ENCODE measurements around the gene TMEM139.

The TMEM139 gene

GRCh38 chr7:143327903-143328302 is 43.1 kb downstream of the TMEM139 start:
- no peak for TF ChIP-seq CTCF (IDR thresholded peaks at IDR 0.05; ENCODE audit: low read depth, low read length, missing control alignments)
- no peak for DNase-seq (ENCODE audit: extremely low read depth, low read depth)
- H3K4me3 ChIP-seq (replicated peaks; ENCODE audit: low read depth, low read length), result no peak overlapping the region

- no peak for TF ChIP-seq CTCF (IDR thresholded peaks at IDR 0.05; ENCODE audit: low read depth, low read length, missing control alignments)
- H3K4me3 ChIP-seq (replicated peaks; ENCODE audit: low read depth, low read length), result no peak overlapping the region
- no peak for DNase-seq (ENCODE audit: extremely low read depth, low read depth)
Measured at GRCh38 chr7:143329471-143330170, 44.9 kb downstream of the TMEM139 start.

- peak; percentile 40 for DNase-seq (ENCODE audit: extremely low read depth, low read depth)
- TF ChIP-seq CTCF (IDR thresholded peaks at IDR 0.05; ENCODE audit: low read depth, low read length, missing control alignments), result no peak
- H3K4me3 ChIP-seq (replicated peaks; ENCODE audit: low read depth, low read length), result no peak overlapping the region
Measured at GRCh38 chr7:143331179-143331801, 46.5 kb downstream of the TMEM139 start.

GRCh38 chr7:143334244-143334643 is 49.5 kb downstream of the TMEM139 start:
- no peak for DNase-seq (ENCODE audit: extremely low read depth, low read depth)
- no peak overlapping the region for H3K4me3 ChIP-seq (replicated peaks; ENCODE audit: low read depth, low read length)
- TF ChIP-seq CTCF (IDR thresholded peaks at IDR 0.05; ENCODE audit: low read depth, low read length, missing control alignments), result no peak

- H3K4me3 ChIP-seq (replicated peaks; ENCODE audit: low read depth, low read length), result no peak overlapping the region
- no peak for DNase-seq (ENCODE audit: extremely low read depth, low read depth)
- TF ChIP-seq CTCF (IDR thresholded peaks at IDR 0.05; ENCODE audit: low read depth, low read length, missing control alignments), result no peak
Measured at GRCh38 chr7:143337216-143337615, 52.5 kb downstream of the TMEM139 start.

Measured in HFF-Myc (cell line).